SK-N-SH (cell line): Measurements from ENCODE around the gene ADORA2A. TPM values are rescaled to one million over a fixed set of nuclear protein-coding genes. Genes with fewer than 3 reads are reported as not detected.

Source experiments
- CTCF ChIA-PET: fragments of 300-600, 350-600 bp; formaldehyde crosslinking; extraction: SDS; loops from one replicate; lab custom pipeline; 2021; lab: Yijun Ruan, JAX
- POLR2A ChIA-PET: fragments of 350-600 bp; sonication (Branson Sonifier 250); formaldehyde crosslinking; extraction: SDS; loops from one replicate; lab custom pipeline; 2020; ENCODE audit warnings: antibody characterized with exemption, inconsistent platforms; lab: Yijun Ruan, JAX
- DNase-seq: peaks from one replicate; pipeline ENCODE4 v3.0.0; 2012
- H2AFZ ChIP-seq: fragments of 200-600 bp; sonication (generic); 2 replicates; pipeline ENCODE4 v1.8.1; 2016; ENCODE audit warnings: antibody characterized with exemption, mild to moderate bottlenecking, low read depth
- H3F3A ChIP-seq: fragments of 200-600 bp; sonication (generic); replicated peaks from 2 replicates; pipeline ENCODE3; 2016; ENCODE audit warnings: antibody characterized with exemption, mild to moderate bottlenecking; ENCODE audit not compliant: insufficient read depth
- H3K27ac ChIP-seq, 2 experiments: fragments of 200-500 bp in 1 of 2; fragments of 200-600 bp in 1 of 2; sonication (Bioruptor generic) in 1 of 2; sonication (generic), shearing (Covaris generic) in 1 of 2; 2 replicates each; pipeline versions ENCODE4 v1.5.1 to v1.6.1; 2014 to 2016; ENCODE audit warnings: low read depth in 2 of 2, inconsistent platforms in 1 of 2, low read length in 1 of 2, mild to moderate bottlenecking in 1 of 2, mixed read lengths in 1 of 2
- H3K27me3 ChIP-seq: fragments of 200-600 bp; sonication (generic), shearing (Covaris generic); 2 replicates; pipeline ENCODE4 v1.6.1; 2016; ENCODE audit warnings: mixed run types; ENCODE audit not compliant: insufficient read depth
- H3K36me3 ChIP-seq, 2 experiments: fragments of 200-500 bp in 1 of 2; fragments of 200-600 bp in 1 of 2; sonication (Bioruptor generic) in 1 of 2; sonication (generic) in 1 of 2; replicated peaks in 1 of 2; 2 replicates each; pipeline versions ENCODE3 to v1.5.1; 2014 to 2016; ENCODE audit warnings: low read length in 1 of 2, mild to moderate bottlenecking in 1 of 2; ENCODE audit not compliant: insufficient read depth in 2 of 2, control insufficient read depth in 1 of 2
- H3K4me1 ChIP-seq, 2 experiments: fragments of 200-500 bp in 1 of 2; fragments of 200-600 bp in 1 of 2; sonication (Bioruptor generic) in 1 of 2; sonication (generic), shearing (Covaris generic) in 1 of 2; 2 replicates each; pipeline versions ENCODE4 v1.5.1 to v1.6.1; 2014 to 2016; ENCODE audit warnings: low read depth in 1 of 2, low read length in 1 of 2, mixed run types in 1 of 2; ENCODE audit not compliant: insufficient read depth in 2 of 2, control insufficient read depth in 1 of 2
- H3K4me2 ChIP-seq: fragments of 200-600 bp; sonication (generic), shearing (Covaris generic); 2 replicates; pipeline ENCODE4 v1.6.1; 2017; ENCODE audit warnings: mixed run types
- H3K4me3 ChIP-seq, 2 experiments: fragments of 200-500 bp in 1 of 2; fragments of 200-600 bp in 1 of 2; sonication (Bioruptor generic) in 1 of 2; sonication (generic), shearing (Covaris generic) in 1 of 2; 2 replicates each; pipeline versions ENCODE4 v1.5.1 to v1.8.1; 2014 to 2016; ENCODE audit warnings: low read depth in 2 of 2, inconsistent platforms in 1 of 2, low read length in 1 of 2, mild to moderate bottlenecking in 1 of 2, mixed read lengths in 1 of 2, moderate library complexity in 1 of 2
- H3K79me2 ChIP-seq: fragments of 200-600 bp; sonication (generic); 2 replicates; pipeline ENCODE4 v1.8.1; 2017; ENCODE audit warnings: mild to moderate bottlenecking; ENCODE audit not compliant: insufficient read depth
- H3K9ac ChIP-seq: fragments of 200-600 bp; sonication (generic); 2 replicates; pipeline ENCODE4 v1.6.1; 2017; ENCODE audit warnings: mixed run types
- H3K9me2 ChIP-seq: fragments of 200-600 bp; sonication (generic); 2 replicates; pipeline ENCODE4 v1.6.1; 2017; ENCODE audit warnings: mixed run types
- H3K9me3 ChIP-seq: fragments of 200-600 bp; sonication (generic); 2 replicates; pipeline ENCODE4 v1.6.1; 2017; ENCODE audit warnings: mixed run types, mild to moderate bottlenecking, moderate library complexity
- H4K20me1 ChIP-seq: fragments of 200-600 bp; sonication (generic); 2 replicates; pipeline ENCODE4 v1.6.1; 2017; ENCODE audit warnings: mild to moderate bottlenecking, mixed run types; ENCODE audit not compliant: insufficient read depth
- CTCF ChIP-seq: fragments of 200-600 bp; sonication (generic); IDR thresholded peaks from 2 replicates; pipeline ENCODE4 v1.6.1; 2017; ENCODE audit warnings: antibody characterized with exemption, mild to moderate bottlenecking, moderate library complexity
- EZH2phosphoT487 ChIP-seq: fragments of 200-600 bp; sonication (generic); IDR thresholded peaks from 2 replicates; pipeline ENCODE4 v1.6.1; 2017; ENCODE audit warnings: low read depth, mixed run types, mild to moderate bottlenecking, antibody characterized with exemption, moderate library complexity, borderline replicate concordance
- FOSL2 ChIP-seq: IDR thresholded peaks from 2 replicates; pipeline ENCODE4 v1.4.0; 2012; ENCODE audit warnings: low read depth, mild to moderate bottlenecking, moderate library complexity, borderline replicate concordance
- GABPA ChIP-seq: IDR thresholded peaks from 2 replicates; pipeline ENCODE4 v1.4.0; 2012; ENCODE audit warnings: low read depth, mild to moderate bottlenecking
- JUND ChIP-seq: IDR thresholded peaks from 2 replicates; pipeline ENCODE4 v1.4.0; 2012
- MAX ChIP-seq: IDR thresholded peaks from 2 replicates; pipeline ENCODE4 v1.4.0; 2012; ENCODE audit warnings: low read depth
- MXI1 ChIP-seq: IDR thresholded peaks from 2 replicates; pipeline ENCODE4 v1.6.1; 2012; ENCODE audit warnings: mild to moderate bottlenecking, low read depth, low read length, improper control_type of control experiment
- NFIC ChIP-seq: IDR thresholded peaks from 2 replicates; pipeline ENCODE4 v1.4.0; 2012; ENCODE audit warnings: borderline replicate concordance
- POLR2AphosphoS5 ChIP-seq: IDR thresholded peaks from 2 replicates; pipeline ENCODE4 v1.6.1; 2012; ENCODE audit warnings: low read depth, low read length
- RAD21 ChIP-seq: IDR thresholded peaks from 2 replicates; pipeline ENCODE4 v1.6.1; 2012; ENCODE audit warnings: mild to moderate bottlenecking, low read length
- RCOR1 ChIP-seq: fragments of 150-350 bp; IDR thresholded peaks from 2 replicates; pipeline ENCODE4 v1.6.1; 2017; ENCODE audit warnings: antibody characterized with exemption, low read length
- SMC3 ChIP-seq: IDR thresholded peaks from 2 replicates; pipeline ENCODE4 v1.6.1; 2012; ENCODE audit warnings: low read depth, low read length, improper control_type of control experiment
- TEAD4 ChIP-seq: IDR thresholded peaks from 2 replicates; pipeline ENCODE4 v1.4.0; 2012; ENCODE audit warnings: mild to moderate bottlenecking, borderline replicate concordance; ENCODE audit not compliant: insufficient read depth
- WGBS: methylation state at CpG from one replicate; pipeline ENCODE4 v1.1.6; 2017; ENCODE audit warnings: low lambda C conversion rate; 5-methylcytosine and 5-hydroxymethylcytosine counted together
- polyA plus RNA-seq, 3 experiments: library from polyadenylated mRNA; depleted of rRNA; stranded (reverse); fragments of >200 nt; gene quantifications; 2 replicates each; pipeline ENCODE4 v1.2.3, GENCODE V29; 2012
- TF ChIP-seq, protein P1 (sequence below): IDR thresholded peaks from 2 replicates; pipeline ENCODE4 v1.4.0; 2012; ENCODE audit warnings: low read depth, borderline replicate concordance

ADORA2A gene
- polyA plus RNA-seq, 1 of the 3 experiments (the other 2 are of a cell fraction) = 9.3 TPM

- TF ChIP-seq, protein P1, sequence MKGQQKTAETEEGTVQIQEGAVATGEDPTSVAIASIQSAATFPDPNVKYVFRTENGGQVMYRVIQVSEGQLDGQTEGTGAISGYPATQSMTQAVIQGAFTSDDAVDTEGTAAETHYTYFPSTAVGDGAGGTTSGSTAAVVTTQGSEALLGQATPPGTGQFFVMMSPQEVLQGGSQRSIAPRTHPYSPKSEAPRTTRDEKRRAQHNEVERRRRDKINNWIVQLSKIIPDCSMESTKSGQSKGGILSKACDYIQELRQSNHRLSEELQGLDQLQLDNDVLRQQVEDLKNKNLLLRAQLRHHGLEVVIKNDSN = no peak
- no peak for TF ChIP-seq FOSL2
Measured at GRCh38 chr22:24436553-24436952, 9.2 kb downstream of the ADORA2A start (continued).

- Histone ChIP-seq H3K9me2 (no peaks in the 10 kb centered on the region), H4K20me1 (no peaks in the 10 kb centered on the region), H2AFZ (no peak overlapping the region), H3K9ac (no peak overlapping the region), H3K27me3 (no peaks in the 10 kb centered on the region), H3K79me2 (no peaks in the 10 kb centered on the region), H3K4me1 (peaks cover 14 to 92% of the 10 kb centered on the region in 2 experiments; a peak in 3 of 4 replicates), H3K27ac (peak overlapping the region in 1 of 2 experiments; percentile 1; a peak in 1 of 4 replicates), H3K9me3 (no peaks in the 10 kb centered on the region)
- ChIA-PET POLR2A (no interaction called here), CTCF (interaction anchor here (1.3 to 5.0 kb wide), 4 partner anchors 7 to 113 kb away, joined by 3 to 29 read pairs (median 6); no protein-coding TSS in a partner anchor)
- DNase-seq = peak; percentile 17
- WGBS = 97% methylated on average over 3 of the region's 4 CpGs
- TF ChIP-seq RCOR1 (no peak), MAX (no peak), RAD21 (no peak), MXI1 (no peak), POLR2AphosphoS5 (no peak), EZH2phosphoT487 (no peak), TEAD4 (no peak)
- TF ChIP-seq, all 33 proteins: peak for 0
- no peaks in the 10 kb centered on the region for H3F3A ChIP-seq
- H3K36me3 ChIP-seq = peaks cover 0 to 2% of the 10 kb centered on the region in 2 experiments
- no peak overlapping the region for H3K4me2 ChIP-seq
- no peak overlapping the region for H3K4me3 ChIP-seq
Measured at GRCh38 chr22:24437091-24437490, 9.7 kb downstream of the ADORA2A start.

- CTCF ChIA-PET = interaction anchor here (0.7 to 5.0 kb wide), 9 partner anchors 8 to 113 kb away, joined by 3 to 29 read pairs (median 3); no protein-coding TSS in a partner anchor
- 71% methylated on average over 4 of the region's 5 CpGs for WGBS
- H3F3A ChIP-seq = no peaks in the 10 kb centered on the region
Measured at GRCh38 chr22:24437741-24438328, 10.4 kb downstream of the ADORA2A start.

More at GRCh38 chr22:24437741-24438328, 10.4 kb downstream of the ADORA2A start:
- H3K9me2 ChIP-seq = no peaks in the 10 kb centered on the region
- H3K9me3 ChIP-seq = no peaks in the 10 kb centered on the region
- peak; percentile 60 for DNase-seq
- TF ChIP-seq JUND (no peak), SMC3 (peak; percentile 21; the same call in 1 of the 2 replicates), RAD21 (peak; percentile 35), NFIC (no peak), CTCF (peak; percentile 39), GABPA (no peak)
- H3K27me3 ChIP-seq = no peaks in the 10 kb centered on the region
- peak overlapping the region in 1 of 2 experiments; percentile 1; a peak in 2 of 4 replicates for H3K27ac ChIP-seq
- H3K4me2 ChIP-seq = no peak overlapping the region
- H3K9ac ChIP-seq = no peak overlapping the region
- no peak overlapping the region for H3K4me3 ChIP-seq
- H3K4me1 ChIP-seq = peaks cover 10 to 92% of the 10 kb centered on the region in 2 experiments; a peak in 3 of 4 replicates
- peaks cover 0 to 2% of the 10 kb centered on the region in 2 experiments for H3K36me3 ChIP-seq
- no peaks in the 10 kb centered on the region for H4K20me1 ChIP-seq
- H3K79me2 ChIP-seq = no peaks in the 10 kb centered on the region
- POLR2A ChIA-PET = interaction anchor here (0.6 kb wide), 1 partner anchor 38 kb away, joined by 3 read pairs; no protein-coding TSS in a partner anchor
- H2AFZ ChIP-seq = no peak overlapping the region
